Upper lobe of left lung (tissue), 6 donors: ENCODE measurements around the gene FAM3D. TPM values are rescaled to one million over a fixed set of nuclear protein-coding genes. Genes with fewer than 3 reads are reported as not detected.

ENCODE experiments used
- ATAC-seq, 2 donors: fragments of 200-7000 bp; cut with Tn5 transposase; one replicate each; pipeline ENCODE4 v1.9.1; 2022; ENCODE audit warnings: mild to moderate bottlenecking in 2 of 2, moderate library complexity in 2 of 2; ENCODE audit not compliant: low FRiP score in 2 of 2
- DNase-seq, 2 donors: peaks; one replicate each; pipeline ENCODE4 v3.0.0-alpha.2; 2019 to 2020
- H3K27ac ChIP-seq, 4 donors: fragments of 200-600 bp; sonication (generic); one replicate each; pipeline ENCODE4 v1.5.1; 2016 to 2019
- H3K27me3 ChIP-seq, 4 donors: fragments of 200-600 bp; sonication (generic); one replicate each; pipeline ENCODE4 v1.5.1; 2017 to 2019
- H3K36me3 ChIP-seq, 4 donors: fragments of 200-600 bp; sonication (generic); one replicate each; pipeline ENCODE4 v1.5.1; 2016 to 2019
- H3K4me1 ChIP-seq, 4 donors: fragments of 200-600 bp; sonication (generic); one replicate each; pipeline ENCODE4 v1.5.1; 2018 to 2019
- H3K4me3 ChIP-seq, 4 donors: fragments of 200-600 bp; sonication (generic); one replicate each; pipeline ENCODE4 v1.5.1; 2017 to 2019; ENCODE audit warnings: mild to moderate bottlenecking in 2 of 4, moderate library complexity in 1 of 4
- H3K9me3 ChIP-seq, 4 donors: fragments of 200-600 bp; sonication (generic); one replicate each; pipeline ENCODE4 v1.5.1; 2018 to 2019
- CTCF ChIP-seq, 6 experiments: fragments of 450-650 bp in 4 of 6; fragments of 200-600 bp in 2 of 6; sonication (generic) in 2 of 6; IDR thresholded peaks; one replicate each; pipeline ENCODE4 v1.5.1; 2016 to 2019; ENCODE audit warnings: antibody characterized with exemption in 6 of 6
- EP300 ChIP-seq, 4 donors: sonication (generic); formaldehyde crosslinking; IDR thresholded peaks; one replicate each; pipeline ENCODE4 v1.5.1; 2017; ENCODE audit warnings: antibody characterized with exemption in 4 of 4, control low read depth in 2 of 4
- POLR2A ChIP-seq, 4 donors: fragments of 450-650 bp; IDR thresholded peaks; one replicate each; pipeline ENCODE4 v1.5.1; 2016 to 2017; ENCODE audit warnings: antibody characterized with exemption in 4 of 4, mild to moderate bottlenecking in 2 of 4
- POLR2AphosphoS5 ChIP-seq, 2 donors: sonication (generic); formaldehyde crosslinking; IDR thresholded peaks; one replicate each; pipeline ENCODE4 v1.5.1; 2017; ENCODE audit warnings: antibody characterized with exemption in 2 of 2
- WGBS, 2 donors: methylation state at CpG; one replicate each; pipeline ENCODE4 v1.1.5; 2017 to 2018; 5-methylcytosine and 5-hydroxymethylcytosine counted together
- total RNA-seq, 6 donors: library from RNA; depleted of rRNA in 4 of 6; stranded (reverse); fragments of >200 nt in 4 of 6; gene quantifications; one replicate each; pipeline versions ENCODE4 v1.1.0 to v1.2.1, GENCODE V29; 2016 to 2021
- donor health status: DM: no; HTN: no; CAD: no; lungs with moderate emphysema.
- donor health status: DM: no; HTN: yes; CAD: no; lungs with severe emphysema.

The FAM3D gene
- total RNA-seq, 6 donors from 2014 or later, result 1.0 to 7.7 (median 1.5) TPM

DNA sequence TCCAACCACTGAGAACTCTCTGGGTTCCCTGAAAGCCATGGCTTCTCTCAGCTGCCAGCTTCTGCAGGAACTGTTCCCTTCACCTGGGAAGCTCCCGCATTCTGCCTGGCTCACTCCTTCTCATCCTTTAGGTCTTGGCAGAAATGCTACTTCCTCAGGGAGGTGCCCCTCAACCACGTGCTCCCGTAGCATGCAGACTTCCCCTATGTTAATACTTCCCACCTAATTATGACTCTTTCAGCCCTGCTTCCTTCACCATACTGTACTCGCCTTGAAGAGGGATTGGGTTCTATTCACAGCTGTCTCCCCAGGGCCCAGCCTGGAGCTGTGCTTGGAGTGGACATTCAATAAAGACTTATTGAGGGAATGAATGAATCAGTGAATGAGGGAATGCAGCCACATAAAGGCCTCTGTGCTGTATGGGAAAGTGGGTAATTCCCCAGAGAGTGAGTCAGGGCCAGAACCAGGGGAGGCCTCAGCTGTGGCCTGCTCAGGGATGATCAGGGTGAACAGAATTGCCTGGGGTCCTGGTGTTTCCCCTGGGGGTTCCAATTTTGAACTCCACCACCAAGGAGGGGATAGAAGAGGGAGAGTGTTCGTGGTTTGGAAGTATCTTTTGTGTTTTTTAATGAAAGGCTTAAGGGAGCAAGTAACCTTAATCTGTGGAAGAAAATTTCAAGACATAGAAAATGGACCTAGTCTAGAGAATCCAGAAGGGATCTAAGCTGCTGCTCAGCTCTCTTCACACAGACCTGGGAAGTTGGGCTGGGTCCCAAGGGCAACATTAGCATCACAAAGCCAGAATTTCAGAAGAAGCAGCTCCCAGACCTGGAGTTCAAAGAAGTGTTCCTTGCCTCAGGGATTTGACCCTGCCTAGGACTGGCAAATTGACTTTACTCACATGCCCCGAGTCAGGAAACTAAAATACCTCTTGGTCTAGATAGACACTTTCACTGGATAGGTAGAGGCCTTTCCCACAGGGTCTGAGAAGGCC is 74.8 kb downstream of the FAM3D start:
- no peak for DNase-seq
- Histone ChIP-seq H3K4me1 (peaks cover 3% of the 10 kb centered on the region in 4 donors), H3K27ac (no peak overlapping the region), H3K4me3 (no peak overlapping the region), H3K9me3 (no peaks in the 10 kb centered on the region), H3K36me3 (no peaks in the 10 kb centered on the region), H3K27me3 (peaks cover 0 to 5% (median 3%) of the 10 kb centered on the region in 4 donors)
- 61 to 72% methylated on average over 6 of the region's 6 CpGs for WGBS, 2 donors
- ATAC-seq, result peak in 1 of 2 donors; percentile 32
- TF ChIP-seq EP300 (IDR thresholded peaks at IDR 0.05) (no peak), POLR2AphosphoS5 (IDR thresholded peaks at IDR 0.05) (no peak), POLR2A (IDR thresholded peaks at IDR 0.05) (no peak), CTCF (IDR thresholded peaks at IDR 0.05) (no peak)

DNA sequence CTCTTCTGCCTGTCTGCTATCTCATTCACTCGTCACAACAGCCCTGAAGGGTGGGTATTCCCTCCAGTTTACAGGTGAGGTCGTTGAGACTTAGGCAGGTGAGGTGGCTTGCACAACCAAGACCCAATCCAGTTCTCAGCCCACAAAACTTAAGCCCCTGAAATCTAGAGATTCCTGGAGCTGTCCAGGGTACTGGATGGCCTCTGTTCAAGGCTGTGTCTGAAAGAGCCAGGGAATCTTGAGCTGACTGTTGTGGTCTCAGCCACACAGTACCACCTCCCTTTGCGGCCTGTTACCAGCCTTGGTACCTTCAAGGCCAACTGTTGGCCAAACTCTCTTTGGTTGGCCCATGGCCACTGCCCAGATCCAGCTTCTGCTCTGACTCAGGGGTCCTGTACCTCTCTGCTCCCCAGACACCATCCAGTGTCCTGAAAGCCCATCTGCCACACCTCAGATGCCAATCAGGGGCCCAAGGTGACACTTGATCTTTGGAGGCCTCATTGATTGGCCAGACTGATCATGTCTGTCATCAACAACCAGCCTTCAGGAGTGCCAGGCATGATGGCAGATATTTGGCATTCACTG is 78.5 kb downstream of the FAM3D start:
- WGBS, 2 donors, result 36 to 58% methylated on average over 2 to 3 of the region's 3 CpGs
- ATAC-seq (no peak), DNase-seq (no peak)
- no peaks in the 10 kb centered on the region for H3K9me3 ChIP-seq
- H3K27me3 ChIP-seq, result peaks cover 0 to 11% (median 6%) of the 10 kb centered on the region in 4 donors
- H3K4me3 ChIP-seq, result no peak overlapping the region
- peaks cover 19 to 21% (median 19%) of the 10 kb centered on the region in 4 donors for H3K4me1 ChIP-seq
- no peaks in the 10 kb centered on the region for H3K36me3 ChIP-seq
- H3K27ac ChIP-seq, result no peak overlapping the region
- TF ChIP-seq EP300 (IDR thresholded peaks at IDR 0.05), result no peak
- no peak for TF ChIP-seq POLR2AphosphoS5 (IDR thresholded peaks at IDR 0.05)
- no peak for TF ChIP-seq CTCF (IDR thresholded peaks at IDR 0.05)
- TF ChIP-seq POLR2A (IDR thresholded peaks at IDR 0.05), result no peak

GRCh38 chr3:58586776-58587192 is 79.8 kb downstream of the FAM3D start:
- Histone ChIP-seq H3K27ac (no peak overlapping the region), H3K27me3 (peaks cover 0 to 11% (median 6%) of the 10 kb centered on the region in 4 donors), H3K9me3 (no peaks in the 10 kb centered on the region), H3K4me1 (peaks cover 19 to 21% (median 19%) of the 10 kb centered on the region in 4 donors), H3K36me3 (no peaks in the 10 kb centered on the region), H3K4me3 (no peak overlapping the region)
- TF ChIP-seq POLR2AphosphoS5 (IDR thresholded peaks at IDR 0.05), result no peak
- TF ChIP-seq EP300 (IDR thresholded peaks at IDR 0.05), result no peak
- no peak for TF ChIP-seq CTCF (IDR thresholded peaks at IDR 0.05)
- TF ChIP-seq POLR2A (IDR thresholded peaks at IDR 0.05), result no peak
- WGBS, 2 donors, result 8 to 22% methylated on average over 6 to 12 of the region's 44 CpGs
- peak in 1 of 2 donors; percentile 80 for DNase-seq
- ATAC-seq, result no peak

- Histone ChIP-seq H3K9me3 (no peaks in the 10 kb centered on the region), H3K4me1 (peaks cover 19 to 21% (median 19%) of the 10 kb centered on the region in 4 donors), H3K4me3 (peak overlapping the region in 2 of 4 donors; percentile 60), H3K36me3 (no peaks in the 10 kb centered on the region), H3K27ac (peak overlapping the region in 2 of 4 donors; percentile 81 to 89), H3K27me3 (peaks cover 0 to 11% (median 6%) of the 10 kb centered on the region in 4 donors)
- DNase-seq (no peak), ATAC-seq (no peak)
- no peak for TF ChIP-seq POLR2A (IDR thresholded peaks at IDR 0.05)
- TF ChIP-seq POLR2AphosphoS5 (IDR thresholded peaks at IDR 0.05), result no peak
- no peak for TF ChIP-seq CTCF (IDR thresholded peaks at IDR 0.05)
- no peak for TF ChIP-seq EP300 (IDR thresholded peaks at IDR 0.05)
- 48 to 51% methylated on average over 8 of the region's 8 CpGs for WGBS, 2 donors
Measured at GRCh38 chr3:58585994-58586393, 80.6 kb downstream of the FAM3D start.
